Ovary (tissue), 9 donors: ENCODE measurements around the gene CNIH2. TPM values are rescaled to one million over a fixed set of nuclear protein-coding genes. Genes with fewer than 3 reads are reported as not detected.
"Not testable (repeated sequence)": the region's sequence is repeated elsewhere in the genome, so short reads cannot be mapped to it uniquely, and the experiment has no call there.

ENCODE experiments used
- DNase-seq, 5 donors: peaks; one replicate each; pipeline ENCODE4 v3.0.0-alpha.2; 2019 to 2020
- H3K27ac ChIP-seq, 2 donors: fragments of 200-600 bp; one replicate each; pipeline versions ENCODE4 v1.5.1 to v1.8.0; 2019 to 2022
- H3K27me3 ChIP-seq: fragments of 200-600 bp; one replicate; pipeline ENCODE4 v1.8.0; 2022
- H3K36me3 ChIP-seq: fragments of 200-600 bp; sonication (generic); one replicate; pipeline ENCODE4 v1.5.1; 2019
- H3K4me1 ChIP-seq: one replicate; pipeline ENCODE4 v1.8.1; 2013; ENCODE audit warnings: mild to moderate bottlenecking, moderate library complexity; ENCODE audit not compliant: insufficient read depth
- H3K4me3 ChIP-seq: fragments of 200-600 bp; sonication (generic); one replicate; pipeline ENCODE4 v1.5.1; 2017
- H3K9me3 ChIP-seq, 2 donors: fragments of 200-600 bp in 1 of 2; sonication (generic) in 1 of 2; one replicate each; pipeline versions ENCODE4 v1.5.1 to v1.8.1; 2013 to 2019; ENCODE audit warnings: mild to moderate bottlenecking in 1 of 2, moderate library complexity in 1 of 2
- CTCF ChIP-seq, 3 donors: fragments of 450-650 bp in 2 of 3; fragments of 200-600 bp in 1 of 3; IDR thresholded peaks; one replicate each; pipeline versions ENCODE4 v1.5.1 to v1.8.0; 2016 to 2022; ENCODE audit warnings: antibody characterized with exemption in 3 of 3, mild to moderate bottlenecking in 1 of 3
- EP300 ChIP-seq: sonication (generic); formaldehyde crosslinking; IDR thresholded peaks from one replicate; pipeline ENCODE4 v1.6.1; 2017; ENCODE audit warnings: antibody characterized with exemption
- POLR2A ChIP-seq: fragments of 450-650 bp; IDR thresholded peaks from one replicate; pipeline ENCODE4 v1.6.1; 2017; ENCODE audit warnings: antibody characterized with exemption, mild to moderate bottlenecking, moderate library complexity
- WGBS, 3 donors: extraction: QIAGEN DNeasy Blood & Tissue Kit in 1 of 3; methylation state at CpG; one replicate each; pipeline versions ENCODE4 v1.1.5 to v1.1.7; 2013 to 2017; 5-methylcytosine and 5-hydroxymethylcytosine counted together
- intact Hi-C, 4 donors: fragments of 100-400 bp; cut with DNase I; formaldehyde crosslinking; loops; one replicate each; pipeline versions ENCODE4 v1.11.0 to v1.15.1; 2022 to 2023
- polyA plus RNA-seq, 2 donors: library from polyadenylated mRNA; stranded (reverse); fragments of 200-250 nt in 1 of 2; fragments of 350-450 nt in 1 of 2; fragmentation: Illumina TruSeq in 1 of 2; extraction: RNeasy Lipid Tissue Mini Kit (QIAGEN cat#74804) in 1 of 2; gene quantifications; one replicate each; pipeline ENCODE4 v1.2.3, GENCODE V29; 2013 to 2014
- total RNA-seq, 7 donors: library from RNA; depleted of rRNA in 2 of 7; stranded (reverse); fragments of >200 nt in 2 of 7; fragmentation: NEBNext Ultra II Directional in 3 of 7; extraction: Animal tissue kit (Norgen Biotek cat#: 25700) in 3 of 7; gene quantifications; one replicate each; pipeline versions ENCODE4 v1.1.0 to v1.2.4, GENCODE V29; 2016 to 2023
- donor health status: DM: no; HTN: no; CAD: no; lungs with moderate emphysema.
- donor health status: DM: no; HTN: no; CAD: no.
- donor health status: Bipolar disorder and iron deficiency.
- donor health status: DM: yes; HTN: yes; CAD: no.
- donor health status: DM: no; HTN: no; CAD: no.
- donor health status: DM: yes; HTN: yes; CAD: no.

Gene CNIH2
- total and polyA plus RNA-seq, 9 donors, result 0.33 to 2.5 (median 0.65) TPM; not detected in 1

- no peak for TF ChIP-seq POLR2A
- H3K36me3 ChIP-seq, result no peaks in the 10 kb centered on the region
- no peak for DNase-seq
- H3K9me3 ChIP-seq, result no peaks in the 10 kb centered on the region
- H3K4me1 ChIP-seq, result no peaks in the 10 kb centered on the region
- 78 to 87% (median 81%) methylated on average over 6 of the region's 6 CpGs for WGBS, 3 donors
- intact Hi-C loops, result no loop called here
- H3K27me3 ChIP-seq, result no peaks in the 10 kb centered on the region
- H3K4me3 ChIP-seq, result no peak overlapping the region
- H3K27ac ChIP-seq, result no peak overlapping the region
These were observed 29.1 kb upstream of the CNIH2 start for GRCh38 chr11:66248903-66249302.

- Histone ChIP-seq H3K4me1 (peaks cover 2% of the 10 kb centered on the region), H3K27me3 (no peaks in the 10 kb centered on the region), H3K36me3 (no peaks in the 10 kb centered on the region), H3K4me3 (no peak overlapping the region), H3K9me3 (no peaks in the 10 kb centered on the region), H3K27ac (no peak overlapping the region)
- TF ChIP-seq EP300 (no peak), CTCF (IDR thresholded peaks at IDR 0.05) (no peak), POLR2A (no peak)
- WGBS, 3 donors, result 61 to 66% (median 65%) methylated on average over 7 of the region's 7 CpGs
- no peak for DNase-seq
- intact Hi-C loops, result no loop called here
These were observed 26.2 kb upstream of the CNIH2 start for GRCh38 chr11:66251809-66252208.

DNA sequence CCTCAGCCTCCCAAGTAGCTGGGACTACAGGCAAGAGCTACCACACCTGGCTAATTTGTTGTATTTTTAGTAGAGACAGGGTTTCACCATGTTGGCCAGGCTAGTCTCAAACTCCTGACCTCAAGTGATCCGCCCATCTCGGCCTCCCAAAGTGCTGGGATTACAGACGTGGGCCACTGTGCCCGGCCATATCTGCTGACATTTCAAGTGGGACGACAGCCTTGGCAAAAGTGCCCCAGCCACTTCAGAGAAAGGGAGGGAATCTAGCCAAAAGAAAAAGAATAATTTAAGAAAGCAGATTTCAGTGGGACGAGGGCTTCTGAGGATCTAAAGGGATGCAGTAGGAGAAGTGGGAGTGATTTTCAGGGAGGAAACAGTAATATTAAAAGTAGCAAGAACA lies 24.9 kb upstream of the CNIH2 start:
- not testable (repeated sequence) for H3K9me3 ChIP-seq
- WGBS, 3 donors, result 64 to 73% (median 66%) methylated on average over 6 of the region's 6 CpGs

DNA sequence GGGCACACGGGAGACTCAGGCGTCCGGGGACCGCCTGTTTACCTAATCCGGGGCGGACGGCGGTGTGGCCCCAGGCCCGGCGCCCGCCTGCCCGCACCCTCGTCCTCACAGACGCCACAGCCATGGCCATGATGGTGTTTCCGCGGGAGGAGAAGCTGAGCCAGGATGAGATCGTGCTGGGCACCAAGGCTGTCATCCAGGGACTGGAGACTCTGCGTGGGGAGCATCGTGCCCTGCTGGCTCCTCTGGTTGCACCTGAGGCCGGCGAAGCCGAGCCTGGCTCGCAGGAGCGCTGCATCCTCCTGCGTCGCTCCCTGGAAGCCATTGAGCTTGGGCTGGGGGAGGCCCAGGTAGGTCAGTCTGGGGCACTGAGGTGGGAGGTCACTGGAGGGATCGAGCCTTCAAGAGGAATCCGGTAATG lies 19.5 kb upstream of the CNIH2 start:
- WGBS, 3 donors, result 2 to 3% (median 3%) methylated on average over 28 of the region's 28 CpGs
- H3K9me3 ChIP-seq, result no peaks in the 10 kb centered on the region
- TF ChIP-seq EP300 (no peak), CTCF (IDR thresholded peaks at IDR 0.05) (no peak), POLR2A (no peak)
- no peak for DNase-seq
- peak overlapping the region; percentile 93 for H3K4me3 ChIP-seq
- intact Hi-C loops, result loop anchor here in 1 of 4 donors (2.0 kb wide), 1 partner anchor 36 kb away; no protein-coding TSS in a partner anchor
- no peaks in the 10 kb centered on the region for H3K36me3 ChIP-seq
- peaks cover 9% of the 10 kb centered on the region for H3K4me1 ChIP-seq
- peak overlapping the region; percentile 62 to 81 for H3K27ac ChIP-seq
- H3K27me3 ChIP-seq, result no peaks in the 10 kb centered on the region

More for the DNA sequence above, 24.9 kb upstream of the CNIH2 start:
- H3K36me3 ChIP-seq, intact Hi-C loops, H3K27ac ChIP-seq, H3K4me3 ChIP-seq, H3K4me1 ChIP-seq, H3K27me3 ChIP-seq, DNase-seq: not testable (repeated sequence)

- Histone ChIP-seq H3K4me3 (no peak overlapping the region), H3K36me3 (no peaks in the 10 kb centered on the region), H3K27ac (no peak overlapping the region), H3K9me3 (no peaks in the 10 kb centered on the region), H3K27me3 (no peaks in the 10 kb centered on the region), H3K4me1 (peaks cover 9% of the 10 kb centered on the region)
- TF ChIP-seq CTCF (IDR thresholded peaks at IDR 0.05) (no peak), POLR2A (no peak), EP300 (no peak)
- intact Hi-C loops, result loop anchor here in 1 of 4 donors (2.0 kb wide), 1 partner anchor 36 kb away; no protein-coding TSS in a partner anchor
- 96 to 100% (median 98%) methylated on average over 2 of the region's 2 CpGs for WGBS, 3 donors
- DNase-seq, result no peak
These were observed 18.8 kb upstream of the CNIH2 start for GRCh38 chr11:66259225-66259624.
